IMR-90 (cell line): Measurements from ENCODE around the gene HSD17B14.
"Not testable (repeated sequence)": the region's sequence is repeated elsewhere in the genome, so short reads cannot be mapped to it uniquely, and the experiment has no call there.

Experiments used
- CEBPB ChIP-seq: IDR thresholded peaks from 2 replicates; pipeline ENCODE4 v1.6.1; 2012; ENCODE audit warnings: low read depth, low read length, improper control_type of control experiment
- CHD1 ChIP-seq: IDR thresholded peaks from 2 replicates; pipeline ENCODE4 v1.6.1; 2012; ENCODE audit warnings: low read depth, low read length, improper control_type of control experiment
- MAZ ChIP-seq: IDR thresholded peaks from 2 replicates; pipeline ENCODE4 v1.6.1; 2012; ENCODE audit warnings: low read depth, mild to moderate bottlenecking, low read length, improper control_type of control experiment, moderate library complexity, borderline replicate concordance
- POLR2A ChIP-seq: IDR thresholded peaks from 2 replicates; pipeline ENCODE4 v1.6.1; 2012; ENCODE audit warnings: mild to moderate bottlenecking, low read depth, low read length
- SMC3 ChIP-seq: fragments of 150-350 bp; IDR thresholded peaks from 2 replicates; pipeline ENCODE4 v1.6.1; 2016; ENCODE audit warnings: low read depth, mild to moderate bottlenecking, antibody characterized with exemption, low read length, moderate library complexity
- USF2 ChIP-seq: fragments of 150-350 bp; IDR thresholded peaks from 2 replicates; pipeline ENCODE4 v1.6.1; 2017; ENCODE audit warnings: mild to moderate bottlenecking, antibody characterized with exemption, low read length, low read depth
- TF ChIP-seq, protein P1 (sequence below): conservative IDR thresholded peaks from 2 replicates; pipeline ENCODE4 v1.5.1; 2012; ENCODE audit warnings: mild to moderate bottlenecking, low read depth, low read length, improper control_type of control experiment

DNA sequence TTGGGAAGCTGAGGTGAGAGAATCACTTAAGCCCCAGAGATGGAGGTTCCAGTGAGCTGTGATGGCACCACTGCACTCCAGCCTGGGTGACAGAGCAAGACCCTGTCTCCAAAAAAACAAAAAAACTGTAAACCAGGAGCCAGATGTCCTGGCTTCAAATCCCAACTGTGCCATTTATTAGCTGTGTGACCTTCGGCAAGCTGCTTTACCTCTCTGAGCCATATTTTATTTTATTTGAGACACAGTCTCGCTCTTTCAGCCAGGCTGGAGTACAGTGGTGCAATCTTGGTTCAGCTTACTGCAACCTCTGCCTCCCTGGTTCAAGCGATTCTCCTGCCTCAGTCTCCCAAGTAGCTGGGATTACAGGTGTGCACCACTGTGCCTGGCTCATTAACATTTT, 10.4 kb upstream of the HSD17B14 start:
- not testable (repeated sequence) for TF ChIP-seq CHD1, POLR2A, MAZ, CEBPB, SMC3, USF2
- TF ChIP-seq, protein P1, sequence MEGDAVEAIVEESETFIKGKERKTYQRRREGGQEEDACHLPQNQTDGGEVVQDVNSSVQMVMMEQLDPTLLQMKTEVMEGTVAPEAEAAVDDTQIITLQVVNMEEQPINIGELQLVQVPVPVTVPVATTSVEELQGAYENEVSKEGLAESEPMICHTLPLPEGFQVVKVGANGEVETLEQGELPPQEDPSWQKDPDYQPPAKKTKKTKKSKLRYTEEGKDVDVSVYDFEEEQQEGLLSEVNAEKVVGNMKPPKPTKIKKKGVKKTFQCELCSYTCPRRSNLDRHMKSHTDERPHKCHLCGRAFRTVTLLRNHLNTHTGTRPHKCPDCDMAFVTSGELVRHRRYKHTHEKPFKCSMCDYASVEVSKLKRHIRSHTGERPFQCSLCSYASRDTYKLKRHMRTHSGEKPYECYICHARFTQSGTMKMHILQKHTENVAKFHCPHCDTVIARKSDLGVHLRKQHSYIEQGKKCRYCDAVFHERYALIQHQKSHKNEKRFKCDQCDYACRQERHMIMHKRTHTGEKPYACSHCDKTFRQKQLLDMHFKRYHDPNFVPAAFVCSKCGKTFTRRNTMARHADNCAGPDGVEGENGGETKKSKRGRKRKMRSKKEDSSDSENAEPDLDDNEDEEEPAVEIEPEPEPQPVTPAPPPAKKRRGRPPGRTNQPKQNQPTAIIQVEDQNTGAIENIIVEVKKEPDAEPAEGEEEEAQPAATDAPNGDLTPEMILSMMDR, result not testable (repeated sequence)
